HEK293T (cell line): ENCODE measurements around the gene CDK5R1.

Source experiments
- BHLHE40 ChIP-seq: fragments of 450-650 bp; IDR thresholded peaks from 2 replicates; pipeline ENCODE4 v1.6.1; 2016; ENCODE audit warnings: mild to moderate bottlenecking, moderate library complexity, borderline replicate concordance
- CTBP1 ChIP-seq: fragments of 450-650 bp; IDR thresholded peaks from 2 replicates; pipeline ENCODE4 v1.6.1; 2016; ENCODE audit warnings: borderline replicate concordance
- ELF4 ChIP-seq: fragments of 450-650 bp; IDR thresholded peaks from 2 replicates; pipeline ENCODE4 v1.6.1; 2017; ENCODE audit warnings: antibody characterized with exemption
- FOXK2 ChIP-seq: fragments of 450-650 bp; IDR thresholded peaks from 2 replicates; pipeline ENCODE4 v1.6.1; 2016; ENCODE audit warnings: mild to moderate bottlenecking
- FOXM1 ChIP-seq: fragments of 450-650 bp; IDR thresholded peaks from 2 replicates; pipeline ENCODE4 v1.6.1; 2017; ENCODE audit warnings: mild to moderate bottlenecking, borderline replicate concordance
- HDGF ChIP-seq: fragments of 450-650 bp; IDR thresholded peaks from 2 replicates; pipeline ENCODE4 v1.6.1; 2017; ENCODE audit warnings: antibody characterized with exemption, borderline replicate concordance
- LEF1 ChIP-seq: fragments of 450-650 bp; IDR thresholded peaks from 2 replicates; pipeline ENCODE4 v1.6.1; 2017; ENCODE audit warnings: mild to moderate bottlenecking, borderline replicate concordance
- SP1 ChIP-seq: fragments of 450-650 bp; IDR thresholded peaks from 2 replicates; pipeline ENCODE4 v1.6.1; 2017
- SUZ12 ChIP-seq: fragments of 450-650 bp; IDR thresholded peaks from 2 replicates; pipeline ENCODE4 v1.6.1; 2016; ENCODE audit warnings: mild to moderate bottlenecking
- TF ChIP-seq, protein P1 (sequence below): fragments of 450-650 bp; IDR thresholded peaks from 2 replicates; pipeline ENCODE4 v1.6.1; 2016

DNA sequence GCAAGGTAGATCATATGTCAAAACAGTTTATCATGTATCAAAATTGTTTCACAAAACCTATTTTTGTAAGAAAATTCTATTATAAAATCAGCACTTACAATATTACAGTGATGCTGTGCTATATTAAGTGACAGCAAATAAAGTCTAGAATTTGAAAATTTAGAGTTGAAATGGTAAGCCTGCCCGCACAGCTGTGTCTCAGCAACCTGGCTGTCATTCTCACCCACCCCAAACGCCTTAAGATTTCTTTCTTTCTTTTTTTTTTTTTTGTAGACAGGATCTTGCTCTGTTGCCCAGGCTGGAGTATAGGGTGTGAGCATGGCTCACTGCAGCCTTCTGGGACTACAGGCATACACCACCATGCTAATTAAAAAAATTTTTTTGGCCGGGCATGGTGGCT, 26.8 kb downstream of the CDK5R1 start:
- TF ChIP-seq HDGF: no peak
- no peak for TF ChIP-seq FOXM1
- TF ChIP-seq ELF4: no peak
- TF ChIP-seq SUZ12: no peak
- no peak for TF ChIP-seq BHLHE40
- TF ChIP-seq, protein P1, sequence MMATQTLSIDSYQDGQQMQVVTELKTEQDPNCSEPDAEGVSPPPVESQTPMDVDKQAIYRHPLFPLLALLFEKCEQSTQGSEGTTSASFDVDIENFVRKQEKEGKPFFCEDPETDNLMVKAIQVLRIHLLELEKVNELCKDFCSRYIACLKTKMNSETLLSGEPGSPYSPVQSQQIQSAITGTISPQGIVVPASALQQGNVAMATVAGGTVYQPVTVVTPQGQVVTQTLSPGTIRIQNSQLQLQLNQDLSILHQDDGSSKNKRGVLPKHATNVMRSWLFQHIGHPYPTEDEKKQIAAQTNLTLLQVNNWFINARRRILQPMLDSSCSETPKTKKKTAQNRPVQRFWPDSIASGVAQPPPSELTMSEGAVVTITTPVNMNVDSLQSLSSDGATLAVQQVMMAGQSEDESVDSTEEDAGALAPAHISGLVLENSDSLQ: no peak
- no peak for TF ChIP-seq LEF1
- no peak for TF ChIP-seq CTBP1
- TF ChIP-seq FOXK2: no peak
- TF ChIP-seq SP1: no peak
